ENCODE data around the gene PFKFB3. TPM values are rescaled to one million over a fixed set of nuclear protein-coding genes. Genes with fewer than 3 reads are reported as not detected.
"Not testable (repeated sequence)": the region's sequence is repeated elsewhere in the genome, so short reads cannot be mapped to it uniquely, and the experiment has no call there.

Gene PFKFB3
- total RNA-seq, 1 donor from 2014 or later: 30.1 TPM

GRCh38 chr10:6203331-6204062 lies 765 bp downstream of the PFKFB3 start:
- DNase-seq: peak; percentile 72

GRCh38 chr10:6204063-6204340 lies 1.3 kb downstream of the PFKFB3 start:
- peak; percentile 35 for DNase-seq

GRCh38 chr10:6204341-6205191 lies 1.8 kb downstream of the PFKFB3 start:
- DNase-seq: peak; percentile 71

- not testable (repeated sequence) for DNase-seq
Observed at GRCh38 chr10:6206486-6206885, 3.8 kb downstream of the PFKFB3 start.

GRCh38 chr10:6207658-6208057 lies 4.9 kb downstream of the PFKFB3 start:
- no peak for DNase-seq

- no peak for DNase-seq
Observed at GRCh38 chr10:6208799-6209235, 6.1 kb downstream of the PFKFB3 start.

GRCh38 chr10:6211341-6211670 lies 8.6 kb downstream of the PFKFB3 start:
- DNase-seq: no peak

- no peak for DNase-seq
Observed at GRCh38 chr10:6211671-6212635, 9.2 kb downstream of the PFKFB3 start.

GRCh38 chr10:6212806-6213205 lies 10.1 kb downstream of the PFKFB3 start:
- DNase-seq: no peak

- no peak for DNase-seq
Observed at GRCh38 chr10:6213257-6213905, 10.6 kb downstream of the PFKFB3 start.

GRCh38 chr10:6213908-6214307 lies 11.2 kb downstream of the PFKFB3 start:
- DNase-seq: no peak

- no peak for DNase-seq
Observed at GRCh38 chr10:6214612-6215011, 11.9 kb downstream of the PFKFB3 start.

- no peak for DNase-seq
Observed at GRCh38 chr10:6215241-6215640, 12.5 kb downstream of the PFKFB3 start.

- DNase-seq: no peak
Observed at GRCh38 chr10:6215683-6216484, 13.2 kb downstream of the PFKFB3 start.

- DNase-seq: no peak
Observed at GRCh38 chr10:6216916-6217315, 14.2 kb downstream of the PFKFB3 start.

- peak; percentile 40 for DNase-seq
Observed at GRCh38 chr10:6217611-6218010, 14.9 kb downstream of the PFKFB3 start.

- no peak for DNase-seq
Observed at GRCh38 chr10:6218692-6219493, 16.2 kb downstream of the PFKFB3 start.

GRCh38 chr10:6219494-6219836 lies 16.7 kb downstream of the PFKFB3 start:
- no peak for DNase-seq

GRCh38 chr10:6220418-6221191 lies 17.9 kb downstream of the PFKFB3 start:
- no peak for DNase-seq
